K562 (cell line): ENCODE results near the gene SLC30A1. TPM values are rescaled to one million over a fixed set of nuclear protein-coding genes. Genes with fewer than 3 reads are reported as not detected.

Experiments used
- ATAC-seq: fragments of 200-7000 bp; cut with Tn5 transposase; 3 replicates; pipeline ENCODE4 v1.9.1; 2020; ENCODE audit warnings: moderate library complexity
- BruUV-seq: library from RNA; stranded (reverse); fragments of 400-500 nt; replicated peaks from 2 replicates; lab custom pipeline; 2021; lab: Mats Ljungman, UMichigan
- CTCF ChIA-PET: fragments of 300-600 bp; formaldehyde crosslinking; extraction: SDS; loops from one replicate; lab custom pipeline; 2021; ENCODE audit warnings: low intra/inter-chr PET ratio; lab: Yijun Ruan, JAX
- POLR2A ChIA-PET: fragments of 300-600, 350-650 bp; sonication (Branson Sonifier 250); formaldehyde crosslinking; extraction: SDS; loops from one replicate; lab custom pipeline; 2021; ENCODE audit warnings: antibody characterized with exemption, inconsistent platforms; lab: Yijun Ruan, JAX
- DNase-seq, 4 experiments: peaks; one replicate each; pipeline versions ENCODE4 v3.0.0 to v3.0.0-alpha.2; 2011 to 2018; ENCODE audit warnings: low spot score in 3 of 4, mixed read lengths in 3 of 4; ENCODE audit errors: extremely low read depth in 1 of 4
- FAIRE-seq: peaks from 2 replicates; lab custom pipeline; 2011; peaks lifted over from hg19 to GRCh38; lab: Jason Lieb, UNC
- H2AFZ ChIP-seq: 2 replicates; pipeline ENCODE4 v1.6.0; 2011; ENCODE audit warnings: low read depth, low read length, control low read depth, inconsistent platforms
- H3K27ac ChIP-seq: fragments of 200-600 bp; 3 replicates; pipeline ENCODE4 v1.8.0; 2011; ENCODE audit warnings: low read depth, mild to moderate bottlenecking, control low read depth, inconsistent platforms, low read length, moderate library complexity, mixed read lengths; ENCODE audit errors: extremely low read depth
- H3K27me3 ChIP-seq, 2 experiments: fragments of 300-600 bp in 1 of 2; 2 replicates in 1 of 2; 3 replicates in 1 of 2; pipeline versions ENCODE4 v1.6.0 to v1.8.0; 2011; ENCODE audit warnings: inconsistent platforms in 2 of 2, low read length in 2 of 2, mild to moderate bottlenecking in 1 of 2, mixed read lengths in 1 of 2, moderate library complexity in 1 of 2; ENCODE audit not compliant: control insufficient read depth in 2 of 2, insufficient read depth in 2 of 2
- H3K36me3 ChIP-seq: fragments of 300-600 bp; 3 replicates; pipeline ENCODE4 v1.8.0; 2011; ENCODE audit warnings: mild to moderate bottlenecking, low read length, inconsistent platforms; ENCODE audit not compliant: control insufficient read depth, insufficient read depth
- H3K4me1 ChIP-seq, 2 experiments: fragments of 200-600 bp in 1 of 2; replicated peaks in 1 of 2; 2 replicates in 1 of 2; 3 replicates in 1 of 2; pipeline versions ENCODE4 v1.5.1 to v1.8.0; 2011; ENCODE audit warnings: inconsistent platforms in 2 of 2, low read length in 2 of 2, mild to moderate bottlenecking in 1 of 2, mixed read lengths in 1 of 2, moderate library complexity in 1 of 2; ENCODE audit not compliant: control insufficient read depth in 2 of 2, insufficient read depth in 2 of 2
- H3K4me2 ChIP-seq: 2 replicates; pipeline ENCODE4 v1.6.1; 2011; ENCODE audit warnings: low read length, control low read depth, inconsistent platforms, mixed read lengths; ENCODE audit not compliant: insufficient read depth
- H3K4me3 ChIP-seq: fragments of 200-600 bp; sonication (generic), shearing (Covaris generic); 2 replicates; pipeline ENCODE4 v1.5.1; 2016; ENCODE audit warnings: control low read depth, inconsistent platforms
- H3K79me2 ChIP-seq: fragments of 200-600 bp; 3 replicates; pipeline ENCODE4 v1.8.0; 2011; ENCODE audit warnings: low read length, inconsistent platforms; ENCODE audit not compliant: control insufficient read depth, insufficient read depth
- H3K9ac ChIP-seq, 2 experiments: 2 replicates each; pipeline versions ENCODE4 v1.6.0 to v1.6.1; 2011; ENCODE audit warnings: low read depth in 2 of 2, low read length in 2 of 2, control low read depth in 1 of 2, inconsistent platforms in 1 of 2, mild to moderate bottlenecking in 1 of 2, mixed read lengths in 1 of 2; ENCODE audit not compliant: insufficient read depth in 1 of 2
- H3K9me1 ChIP-seq: one replicate; pipeline ENCODE4 v1.6.0; 2011; ENCODE audit warnings: inconsistent platforms, mild to moderate bottlenecking, low read length, moderate library complexity; ENCODE audit not compliant: control insufficient read depth, insufficient read depth
- H3K9me3 ChIP-seq: replicated peaks from 2 replicates; pipeline ENCODE4 v1.5.1; 2011; ENCODE audit warnings: low read depth, low read length, inconsistent platforms; ENCODE audit not compliant: control insufficient read depth, insufficient read depth
- H4K20me1 ChIP-seq: replicated peaks from 2 replicates; pipeline ENCODE4 v1.6.1; 2011; ENCODE audit warnings: low read length, inconsistent platforms, mixed read lengths; ENCODE audit not compliant: control insufficient read depth, insufficient read depth
- ADNP ChIP-seq: fragments of 200-800 bp; sonication (Bioruptor generic); IDR thresholded peaks from 2 replicates; pipeline ENCODE4 v1.6.1; 2016; ENCODE audit warnings: missing genetic modification characterization, missing compliant biosample characterization
- BCOR ChIP-seq: fragments of 450-650 bp; IDR thresholded peaks from 2 replicates; pipeline ENCODE4 v1.6.1; 2016
- CBX1 ChIP-seq: sonication (generic); IDR thresholded peaks from 2 replicates; pipeline ENCODE4 v1.6.1; 2016; ENCODE audit warnings: antibody characterized with exemption, low read depth, mild to moderate bottlenecking
- CBX3 ChIP-seq, 2 experiments: IDR thresholded peaks; 1 replicate in 1 of 2; 2 replicates in 1 of 2; pipeline ENCODE4 v1.6.1; 2012; ENCODE audit warnings: inconsistent platforms in 2 of 2, low read length in 2 of 2, borderline replicate concordance in 1 of 2, control low read depth in 1 of 2
- HDAC2 ChIP-seq: fragments of 450-650 bp; IDR thresholded peaks from 2 replicates; pipeline ENCODE4 v1.6.1; 2016; ENCODE audit warnings: mild to moderate bottlenecking
- KDM1A ChIP-seq, 2 experiments: fragments of 450-650 bp; IDR thresholded peaks; 2 replicates each; pipeline ENCODE4 v1.6.1; 2016; ENCODE audit warnings: mild to moderate bottlenecking in 2 of 2
- MEIS2 ChIP-seq: fragments of 450-650 bp; IDR thresholded peaks from 2 replicates; pipeline ENCODE4 v1.6.1; 2014; ENCODE audit warnings: mild to moderate bottlenecking; ENCODE audit not compliant: partially characterized antibody
- RBM25 ChIP-seq: fragments of 200-400 bp; formaldehyde crosslinking; IDR thresholded peaks from 2 replicates; pipeline ENCODE4 v1.6.1; 2018; ENCODE audit warnings: low read length, low read depth, moderate library complexity; ENCODE audit not compliant: severe bottlenecking
- RBM39 ChIP-seq: fragments of 200-400 bp; formaldehyde crosslinking; optimal IDR thresholded peaks from 2 replicates; pipeline ENCODE3; 2018; ENCODE audit warnings: low read depth, low read length
- SAFB ChIP-seq: fragments of 200-400 bp; formaldehyde crosslinking; IDR thresholded peaks from 2 replicates; pipeline ENCODE4 v1.6.1; 2017; ENCODE audit warnings: low read depth, low read length, borderline replicate concordance
- SIN3A ChIP-seq, 2 experiments: fragments of 150-350 bp in 1 of 2; IDR thresholded peaks; 2 replicates each; pipeline ENCODE4 v1.6.1; 2011 to 2016; ENCODE audit warnings: borderline replicate concordance in 2 of 2, low read depth in 2 of 2, low read length in 2 of 2, mild to moderate bottlenecking in 2 of 2, moderate library complexity in 2 of 2; ENCODE audit not compliant: control insufficient read depth in 1 of 2
- SMARCA5 ChIP-seq: fragments of 450-650 bp; IDR thresholded peaks from 2 replicates; pipeline ENCODE4 v1.6.1; 2016
- STAG1 ChIP-seq: sonication (generic); formaldehyde crosslinking; IDR thresholded peaks from 2 replicates; pipeline ENCODE4 v1.5.0; 2020; ENCODE audit warnings: missing genetic modification reagents, borderline replicate concordance
- TBP ChIP-seq: optimal IDR thresholded peaks from 2 replicates; pipeline ENCODE3; 2011; ENCODE audit warnings: low read depth, low read length, improper control_type of control experiment
- XRCC3 ChIP-seq: fragments of 450-650 bp; IDR thresholded peaks from 2 replicates; pipeline ENCODE4 v1.6.1; 2017; ENCODE audit warnings: mild to moderate bottlenecking, moderate library complexity
- YY1 ChIP-seq, 3 experiments: IDR thresholded peaks; 2 replicates each; pipeline ENCODE4 v1.6.1; 2011; ENCODE audit warnings: low read length in 2 of 3, mild to moderate bottlenecking in 2 of 3, moderate library complexity in 2 of 3, borderline replicate concordance in 1 of 3, control low read depth in 1 of 3, low read depth in 1 of 3; ENCODE audit not compliant: insufficient read depth in 3 of 3, insufficient replicate concordance in 2 of 3, control insufficient read depth in 1 of 3, insufficient read length in 1 of 3; ENCODE audit errors: extremely low read depth in 1 of 3
- ZBTB33 ChIP-seq: sonication (generic); formaldehyde crosslinking; IDR thresholded peaks from 2 replicates; pipeline ENCODE4 v1.8.1; 2023; ENCODE audit warnings: mild to moderate bottlenecking, missing genetic modification reagents
- WGBS: fragments of 100-300 bp; shearing (Covaris generic); methylation state at CpG from one replicate; pipeline ENCODE4 v1.1.6; 2016; ENCODE audit warnings: low coverage, mixed read lengths; ENCODE audit not compliant: insufficient coverage; ENCODE audit errors: missing lambda C conversion rate; 5-methylcytosine and 5-hydroxymethylcytosine counted together
- in situ Hi-C: fragments of 300-500 bp; cut with MboI; formaldehyde crosslinking; loops from 4 replicates; pipeline ENCODE4 v1.15.0; 2018; ENCODE audit warnings: inconsistent platforms, mixed read lengths
- intact Hi-C: fragments of 100-400 bp; cut with micrococcal nuclease; formaldehyde crosslinking; loops from 2 replicates; pipeline ENCODE4 v1.14.2; 2022
- polyA plus RNA-seq, 8 experiments: library from polyadenylated mRNA; depleted of rRNA in 4 of 8; stranded (reverse) in 5 of 8; unstranded in 3 of 8; fragments of >200 nt; fragmentation: Nextera tagmentation in 2 of 8; fragmentation: Illumina TruSeq in 1 of 8; extraction: Ambion mirVana in 2 of 8; extraction: Trizol in 1 of 8; gene quantifications; 2 replicates each; pipeline versions ENCODE4 v1.2.1 to v1.2.3, GENCODE V29; 2011 to 2014; ENCODE audit warnings: inconsistent platforms in 1 of 8, missing spikeins in 1 of 8
- total RNA-seq, 7 experiments: library from RNA; depleted of rRNA in 6 of 7; stranded (reverse); fragments of >200 nt in 6 of 7; fragmentation: Illumina TruSeq in 2 of 7; extraction: Trizol in 2 of 7; gene quantifications; 2 replicates each; pipeline versions ENCODE4 v1.2.1 to v1.2.3, GENCODE V29; 2011 to 2021; ENCODE audit warnings: low replicate concordance in 1 of 7
- TF ChIP-seq, protein P1 (sequence below): fragments of 450-650 bp; IDR thresholded peaks from 2 replicates; pipeline ENCODE4 v1.6.1; 2016; ENCODE audit warnings: antibody characterized with exemption

Gene SLC30A1
- total and polyA plus RNA-seq, 9 of the 15 experiments (the other 6 are each of a cell fraction or from before 2014, with no cell fraction given), result 4.1 to 14.4 (median 6.6) TPM

GRCh38 chr1:211619033-211619996, 40.4 kb upstream of the SLC30A1 start:
- ChIA-PET POLR2A (interaction anchor here (0.7 to 2.8 kb wide), 9 partner anchors 9 to 205 kb away, joined by 3 to 21 read pairs (median 4); no protein-coding TSS in a partner anchor), CTCF (no interaction called here)
- DNase-seq, result peak in 1 of 4 experiments; percentile 41
- H3K4me1 ChIP-seq, result peaks cover 23 to 31% of the 10 kb centered on the region in 2 experiments
- H3K9me1 ChIP-seq, result peaks cover 3% of the 10 kb centered on the region
- ATAC-seq, result peak; percentile 16
- H3K4me2 ChIP-seq, result no peak overlapping the region
- peak; percentile 66 for FAIRE-seq
- H3K27ac ChIP-seq, result no peak overlapping the region
- intact Hi-C loops (no loop called here), in situ Hi-C loops (no loop called here)
- H3K79me2 ChIP-seq, result no peaks in the 10 kb centered on the region
- no peaks in the 10 kb centered on the region for H3K36me3 ChIP-seq
- H3K9me3 ChIP-seq, result no peaks in the 10 kb centered on the region
- H4K20me1 ChIP-seq, result no peaks in the 10 kb centered on the region
- 66% methylated on average over 7 of the region's 8 CpGs for WGBS
- peak overlapping the region in 1 of 2 experiments; percentile 74; a peak in 2 of 4 replicates for H3K9ac ChIP-seq
- no peaks in the 10 kb centered on the region; a peak in 1 of 5 replicates for H3K27me3 ChIP-seq
- H2AFZ ChIP-seq, result peak overlapping the region; percentile 30
- no TSS peak for BruUV-seq
- no peak overlapping the region for H3K4me3 ChIP-seq
- peak; percentile 95 for TF ChIP-seq RBM25
- peak; percentile 72 for TF ChIP-seq SMARCA5
- TF ChIP-seq BCOR, result peak; percentile 92
- TF ChIP-seq ZBTB33 (CRISPR knock-in tag), result no peak
- 0 out of 2 replicates have a peak, but pooled peaks have one; percentile 22 for TF ChIP-seq STAG1 (CRISPR knock-in tag)
- no peak for TF ChIP-seq RBM39
- peak; percentile 59; the same call in 1 of the 2 replicates for TF ChIP-seq CBX1
- TF ChIP-seq ADNP (tag), result peak; percentile 79
- TF ChIP-seq XRCC3, result no peak
- TF ChIP-seq CBX3 (IDR thresholded peaks at IDR 0.05; ENCODE audit: borderline replicate concordance in 1 of 2, low read length in 2 of 2), result peak in 1 of 2 experiments; percentile 80; a peak in 1 of 3 replicates
- TF ChIP-seq SIN3A (IDR thresholded peaks at IDR 0.05; ENCODE audit: borderline replicate concordance in 2 of 2, control insufficient read depth in 1 of 2, low read depth in 2 of 2, low read length in 2 of 2), result no peak
- TF ChIP-seq YY1 (IDR thresholded peaks at IDR 0.05; ENCODE audit: borderline replicate concordance in 1 of 3, control insufficient read depth in 1 of 3, extremely low read depth in 1 of 3, insufficient read depth in 3 of 3, insufficient read length in 1 of 3, insufficient replicate concordance in 2 of 3, low read depth in 1 of 3, low read length in 2 of 3), result no peak
- TF ChIP-seq KDM1A (IDR thresholded peaks at IDR 0.05), result peak; percentile 88 to 90
- no peak for TF ChIP-seq MEIS2
- peak; percentile 70 for TF ChIP-seq TBP
- 0 out of 2 replicates have a peak, but pooled peaks have one; percentile 30 for TF ChIP-seq HDAC2
- TF ChIP-seq, protein P1, sequence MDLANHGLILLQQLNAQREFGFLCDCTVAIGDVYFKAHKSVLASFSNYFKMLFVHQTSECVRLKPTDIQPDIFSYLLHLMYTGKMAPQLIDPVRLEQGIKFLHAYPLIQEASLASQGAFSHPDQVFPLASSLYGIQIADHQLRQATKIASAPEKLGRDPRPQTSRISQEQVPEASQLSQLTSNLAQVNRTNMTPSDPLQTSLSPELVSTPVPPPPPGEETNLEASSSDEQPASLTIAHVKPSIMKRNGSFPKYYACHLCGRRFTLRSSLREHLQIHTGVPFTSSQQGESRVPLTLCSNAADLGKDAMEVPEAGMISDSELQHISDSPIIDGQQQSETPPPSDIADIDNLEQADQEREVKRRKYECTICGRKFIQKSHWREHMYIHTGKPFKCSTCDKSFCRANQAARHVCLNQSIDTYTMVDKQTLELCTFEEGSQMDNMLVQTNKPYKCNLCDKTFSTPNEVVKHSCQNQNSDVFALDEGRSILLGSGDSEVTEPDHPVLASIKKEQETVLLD, result no peak
- no peak for TF ChIP-seq SAFB
